H1 (cell line): Measurements from ENCODE around the gene USP6. TPM values are rescaled to one million over a fixed set of nuclear protein-coding genes. Genes with fewer than 3 reads are reported as not detected.
A peak's percentile ranks its signal among the peaks of the same experiment; 100 is the strongest.

Experiments
- BCL11A ChIP-seq, 2 experiments: IDR thresholded peaks; one replicate each; pipeline ENCODE4 v1.6.1; 2011; ENCODE audit warnings: low read depth in 2 of 2, low read length in 2 of 2, mild to moderate bottlenecking in 2 of 2
- CEBPB ChIP-seq: IDR thresholded peaks from 2 replicates; pipeline ENCODE4 v1.6.1; 2012; ENCODE audit warnings: low read depth, low read length
- EZH2 ChIP-seq: fragments of 200-600 bp; sonication (generic); IDR thresholded peaks from 2 replicates; pipeline ENCODE4 v1.7.1; 2012; ENCODE audit warnings: low read depth, mild to moderate bottlenecking, moderate library complexity, low read length, inconsistent platforms; ENCODE audit not compliant: severe bottlenecking
- GTF2F1 ChIP-seq: IDR thresholded peaks from 2 replicates; pipeline ENCODE4 v1.6.1; 2012; ENCODE audit warnings: low read depth, low read length, improper control_type of control experiment, borderline replicate concordance
- JUND ChIP-seq: IDR thresholded peaks from 2 replicates; pipeline ENCODE4 v1.6.1; 2011; ENCODE audit warnings: mild to moderate bottlenecking, improper control_type of control experiment, low read length
- POLR2A ChIP-seq, 2 experiments: IDR thresholded peaks; 1 replicate in 1 of 2; 2 replicates in 1 of 2; pipeline ENCODE4 v1.6.1; 2011; ENCODE audit warnings: low read depth in 2 of 2, low read length in 2 of 2, mild to moderate bottlenecking in 2 of 2; ENCODE audit errors: control extremely low read depth in 1 of 2
- SIRT6 ChIP-seq: IDR thresholded peaks from one replicate; pipeline ENCODE4 v1.7.1; 2012; ENCODE audit warnings: low read length, inconsistent platforms
- SP4 ChIP-seq: IDR thresholded peaks from 2 replicates; pipeline ENCODE4 v1.6.1; 2012; ENCODE audit warnings: low read length, inconsistent platforms
- TAF7 ChIP-seq: optimal IDR thresholded peaks from 2 replicates; pipeline ENCODE3; 2011; ENCODE audit warnings: low read depth, mild to moderate bottlenecking, inconsistent platforms, low read length, moderate library complexity, borderline replicate concordance
- polyA plus RNA-seq, 7 experiments: library from polyadenylated mRNA; depleted of rRNA in 3 of 7; stranded (reverse) in 5 of 7; unstranded in 2 of 7; fragments of >200 nt in 5 of 7; fragments of 200-250 nt in 2 of 7; gene quantifications; 1 replicate in 5 of 7; 2 replicates in 1 of 7; 4 replicates in 1 of 7; pipeline versions ENCODE4 v1.2.1 to v1.2.3, GENCODE V29; 2011 to 2013; ENCODE audit warnings: missing spikeins in 2 of 7, mixed read lengths in 2 of 7
- total RNA-seq: library from RNA; stranded (reverse); fragmentation: NEBNext Ultra II Directional; extraction: Animal tissue kit (Norgen Biotek cat#: 25700); gene quantifications from 2 replicates; pipeline ENCODE4 v1.2.1, GENCODE V29; 2021
- TF ChIP-seq, protein P1 (sequence below): IDR thresholded peaks from 2 replicates; pipeline ENCODE4 v1.6.1; 2012; ENCODE audit warnings: inconsistent platforms
- TF ChIP-seq, protein P2 (sequence below): IDR thresholded peaks from 2 replicates; pipeline ENCODE4 v1.6.1; 2012; ENCODE audit warnings: inconsistent platforms

USP6 gene
- total and polyA plus RNA-seq, 2 of the 8 experiments (the other 6 are each of a cell fraction or from before 2014, with no cell fraction given): 0.08 to 0.32 TPM

DNA sequence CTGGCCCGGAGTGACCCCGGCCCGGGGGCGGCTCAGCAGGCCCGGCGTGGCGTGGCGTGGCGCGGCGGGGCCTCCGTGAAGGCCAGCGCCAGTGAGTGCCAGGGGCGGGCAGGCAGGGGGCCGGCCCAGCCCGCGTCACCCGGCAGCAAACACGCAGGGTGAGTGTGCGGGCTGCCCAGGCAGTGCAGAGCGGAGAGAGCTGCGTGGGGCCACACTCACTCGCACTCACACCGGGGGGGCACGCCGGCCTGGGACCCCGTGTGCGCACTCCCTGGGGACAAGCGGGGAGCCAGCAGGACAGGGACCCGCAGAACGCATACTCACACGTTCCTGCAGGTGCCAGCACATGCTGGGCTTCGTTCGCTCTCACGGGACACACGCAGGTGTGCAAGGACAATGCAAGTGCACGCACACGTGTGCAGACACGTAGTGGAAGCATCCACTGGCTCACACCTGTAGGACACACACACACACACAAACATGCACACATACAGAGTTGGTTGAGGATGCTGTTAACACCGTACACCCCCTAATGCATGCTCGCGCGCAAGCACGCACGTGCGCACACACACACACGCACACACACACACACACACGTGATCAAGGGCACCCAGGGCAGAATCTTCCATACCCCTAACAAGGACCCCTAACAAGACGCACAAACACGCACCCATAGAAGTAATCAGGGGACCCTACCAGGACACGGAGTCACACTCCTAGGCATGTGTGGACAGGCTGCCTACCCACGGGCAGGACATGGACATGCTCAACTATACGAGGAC, 7.7 kb downstream of the USP6 start (continued):
- TF ChIP-seq, protein P1, sequence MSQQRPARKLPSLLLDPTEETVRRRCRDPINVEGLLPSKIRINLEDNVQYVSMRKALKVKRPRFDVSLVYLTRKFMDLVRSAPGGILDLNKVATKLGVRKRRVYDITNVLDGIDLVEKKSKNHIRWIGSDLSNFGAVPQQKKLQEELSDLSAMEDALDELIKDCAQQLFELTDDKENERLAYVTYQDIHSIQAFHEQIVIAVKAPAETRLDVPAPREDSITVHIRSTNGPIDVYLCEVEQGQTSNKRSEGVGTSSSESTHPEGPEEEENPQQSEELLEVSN: 0 out of 2 replicates have a peak, but pooled peaks have one; percentile 44
- no peak for TF ChIP-seq JUND
- TF ChIP-seq EZH2: peak; percentile 8
- TF ChIP-seq SP4: no peak
- TF ChIP-seq, protein P2, sequence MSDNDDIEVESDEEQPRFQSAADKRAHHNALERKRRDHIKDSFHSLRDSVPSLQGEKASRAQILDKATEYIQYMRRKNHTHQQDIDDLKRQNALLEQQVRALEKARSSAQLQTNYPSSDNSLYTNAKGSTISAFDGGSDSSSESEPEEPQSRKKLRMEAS: peak; percentile 70
- no peak for TF ChIP-seq BCL11A (IDR thresholded peaks at IDR 0.05; ENCODE audit: low read depth in 2 of 2, low read length in 2 of 2)
- no peak for TF ChIP-seq SIRT6
- no peak for TF ChIP-seq TAF7
- TF ChIP-seq CEBPB: no peak
- TF ChIP-seq POLR2A (IDR thresholded peaks at IDR 0.05; ENCODE audit: control extremely low read depth in 1 of 2, low read depth in 2 of 2, low read length in 2 of 2): no peak
- no peak for TF ChIP-seq GTF2F1
